Activated CD8-positive, alpha-beta memory T cell treated with anti-CD3 and anti-CD28 coated beads, Interleukin-2, amount 50 U/mL, for 48 hours (primary cell): ENCODE results near the gene ANKS6.

Source experiments
- DNase-seq: peaks from one replicate; pipeline ENCODE4 v3.0.0-alpha.2; 2020

The ANKS6 gene

DNA sequence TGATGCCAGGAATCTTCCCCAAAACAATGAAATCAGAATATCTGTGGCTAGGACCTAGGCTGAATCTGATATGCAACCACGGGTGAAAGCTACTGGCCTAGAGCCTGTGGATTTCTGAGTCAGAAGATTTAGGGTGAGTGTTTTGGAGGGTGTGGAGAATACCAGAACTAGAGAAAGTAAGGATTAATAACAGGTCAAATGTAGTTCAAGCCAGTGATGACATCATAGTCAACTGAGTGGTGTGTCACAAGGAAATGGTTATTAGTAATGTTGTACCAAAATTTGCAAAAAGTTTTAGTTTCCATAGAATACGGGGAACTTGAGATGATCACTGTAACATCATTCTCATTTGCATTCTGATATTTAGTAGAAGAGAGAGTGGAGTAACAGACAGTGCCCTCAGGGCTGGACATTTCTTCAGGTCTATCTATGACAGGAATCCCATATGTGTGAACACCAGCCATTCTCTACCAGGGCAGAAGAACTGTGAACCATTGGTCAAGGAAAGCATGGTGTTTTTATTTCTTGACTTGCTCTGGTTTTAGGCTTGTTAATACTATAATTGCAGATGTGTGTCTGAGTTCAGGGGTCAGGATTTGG lies 14.8 kb upstream of the ANKS6 start:
- no peak for DNase-seq

DNA sequence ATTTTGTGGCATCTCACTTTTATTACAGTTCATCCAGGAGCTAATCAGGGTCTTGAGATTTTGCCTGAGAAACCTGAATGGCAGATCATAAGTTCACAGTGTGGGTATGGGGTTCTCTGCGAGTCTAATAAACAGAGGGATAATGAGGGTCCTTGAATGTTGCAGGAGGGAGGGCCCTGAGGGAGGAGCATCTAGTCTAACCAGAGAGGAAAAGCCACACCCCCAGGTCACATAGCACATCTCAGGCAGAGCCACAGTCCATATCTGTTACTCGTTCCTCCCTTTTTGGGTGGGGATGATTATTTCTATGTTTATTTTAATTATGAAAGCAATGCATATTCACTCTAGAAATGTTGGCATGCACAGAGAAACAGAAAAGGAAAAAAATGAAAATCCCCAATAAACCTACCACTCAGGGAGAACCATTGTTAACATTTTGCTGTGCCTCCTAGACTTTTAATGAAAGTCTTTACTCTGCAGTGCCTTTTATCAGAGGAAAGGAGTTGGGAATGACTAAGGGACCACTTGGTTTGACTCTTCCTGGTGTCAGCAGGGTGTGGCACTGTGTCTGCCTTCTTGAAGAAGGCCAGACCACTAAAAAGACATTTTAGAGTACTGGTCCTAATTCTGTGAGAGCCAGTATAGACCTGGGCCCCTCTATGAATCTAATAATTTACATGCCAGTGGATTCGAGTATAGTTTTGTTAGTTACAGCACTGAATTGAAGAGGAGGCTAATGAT lies 13.9 kb upstream of the ANKS6 start:
- no peak for DNase-seq

DNA sequence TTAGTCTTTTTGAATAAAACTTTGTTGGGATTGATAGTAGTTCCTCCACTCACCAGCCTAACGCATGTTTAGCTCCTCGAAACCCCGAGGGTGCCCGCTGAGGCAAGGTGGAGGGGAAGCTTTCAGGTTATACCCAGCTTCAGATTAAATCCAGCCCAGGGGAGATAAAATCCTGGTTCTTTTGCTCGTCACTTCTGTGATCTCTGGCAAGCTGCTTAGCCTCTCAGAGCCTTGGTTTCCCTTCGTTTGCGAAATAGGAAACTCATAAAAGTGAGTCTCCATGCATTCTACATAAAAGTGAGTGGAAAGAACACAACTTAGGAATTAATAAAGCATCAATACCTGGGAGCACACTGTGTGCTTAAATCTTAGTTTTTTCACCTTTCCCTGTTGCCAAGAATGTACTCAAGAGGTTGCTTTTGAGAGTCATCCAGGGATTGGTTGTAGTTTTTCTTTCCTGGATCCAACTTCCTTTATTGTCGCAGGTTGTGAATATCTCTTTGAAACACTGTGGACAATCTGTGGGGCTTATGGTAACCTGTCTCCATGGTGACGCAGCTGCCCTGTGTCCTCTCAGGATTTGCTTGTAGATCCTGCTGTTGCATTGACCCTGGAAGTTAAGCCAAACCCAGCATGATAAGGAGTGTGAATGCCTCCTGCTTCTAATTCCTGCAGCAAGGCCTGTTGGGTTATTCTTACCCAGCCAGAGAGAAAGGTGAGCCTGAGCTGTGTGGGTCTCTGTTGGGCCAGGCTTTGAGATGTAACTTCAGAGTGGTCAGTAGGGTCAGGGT lies 13.2 kb upstream of the ANKS6 start:
- DNase-seq = no peak

DNA sequence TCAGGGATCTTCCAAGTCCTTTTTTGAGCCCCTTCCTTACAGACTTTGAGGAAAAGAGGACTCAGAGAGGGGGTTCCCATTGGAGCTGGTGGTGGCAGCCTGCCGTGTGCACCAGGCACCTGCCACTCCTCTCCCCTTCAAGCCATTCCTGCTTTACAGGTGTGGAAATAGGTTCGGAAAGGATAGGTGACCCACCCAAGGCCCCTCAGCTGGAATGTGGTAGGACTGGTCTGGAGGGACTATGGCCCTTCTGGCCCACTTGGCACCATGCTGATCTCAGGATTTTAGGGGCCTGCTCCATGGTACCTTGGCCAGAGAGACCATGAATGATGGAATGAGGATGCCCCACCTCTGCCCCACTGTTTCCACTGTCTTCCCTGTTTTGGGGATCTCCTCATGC lies 12.5 kb upstream of the ANKS6 start:
- DNase-seq = no peak

DNA sequence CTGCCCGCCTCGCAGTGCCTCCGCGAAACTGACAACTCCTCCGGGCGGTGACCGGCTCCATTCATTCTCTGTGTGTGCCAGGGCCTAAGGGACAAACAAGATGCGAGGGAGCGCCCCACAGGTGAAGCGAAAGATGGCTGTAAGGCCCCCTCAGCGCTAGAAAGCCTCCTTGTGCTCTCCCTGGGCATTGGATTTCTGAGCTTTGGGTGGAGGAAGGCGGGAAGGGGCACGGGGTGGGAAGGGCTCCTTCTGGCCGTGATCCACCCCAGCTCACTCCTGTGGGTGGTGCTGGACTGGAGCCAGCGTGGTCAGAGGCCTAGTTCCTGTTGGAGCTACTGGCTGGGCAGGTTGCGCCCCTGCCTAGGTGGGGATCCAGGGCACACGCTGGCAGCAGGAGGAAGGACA lies 12.1 kb upstream of the ANKS6 start:
- DNase-seq = no peak

DNA sequence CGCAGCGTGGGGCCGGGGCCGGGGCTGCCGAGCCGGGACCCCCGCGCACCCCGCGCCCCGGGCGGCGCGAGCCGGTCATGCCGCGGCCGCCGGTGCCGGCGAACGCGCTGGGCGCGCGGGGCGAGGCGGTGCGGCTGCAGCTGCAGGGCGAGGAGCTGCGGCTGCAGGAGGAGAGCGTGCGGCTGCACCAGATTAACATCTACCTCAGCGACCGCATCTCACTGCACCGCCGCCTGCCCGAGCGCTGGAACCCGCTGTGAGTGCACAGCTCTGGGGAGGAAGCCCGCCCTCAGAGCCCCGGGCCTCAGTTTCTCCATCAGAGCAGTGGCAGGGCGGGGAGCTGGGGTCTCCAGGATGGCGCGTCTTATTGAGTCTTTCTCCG lies 11.4 kb upstream of the ANKS6 start:
- no peak for DNase-seq

DNA sequence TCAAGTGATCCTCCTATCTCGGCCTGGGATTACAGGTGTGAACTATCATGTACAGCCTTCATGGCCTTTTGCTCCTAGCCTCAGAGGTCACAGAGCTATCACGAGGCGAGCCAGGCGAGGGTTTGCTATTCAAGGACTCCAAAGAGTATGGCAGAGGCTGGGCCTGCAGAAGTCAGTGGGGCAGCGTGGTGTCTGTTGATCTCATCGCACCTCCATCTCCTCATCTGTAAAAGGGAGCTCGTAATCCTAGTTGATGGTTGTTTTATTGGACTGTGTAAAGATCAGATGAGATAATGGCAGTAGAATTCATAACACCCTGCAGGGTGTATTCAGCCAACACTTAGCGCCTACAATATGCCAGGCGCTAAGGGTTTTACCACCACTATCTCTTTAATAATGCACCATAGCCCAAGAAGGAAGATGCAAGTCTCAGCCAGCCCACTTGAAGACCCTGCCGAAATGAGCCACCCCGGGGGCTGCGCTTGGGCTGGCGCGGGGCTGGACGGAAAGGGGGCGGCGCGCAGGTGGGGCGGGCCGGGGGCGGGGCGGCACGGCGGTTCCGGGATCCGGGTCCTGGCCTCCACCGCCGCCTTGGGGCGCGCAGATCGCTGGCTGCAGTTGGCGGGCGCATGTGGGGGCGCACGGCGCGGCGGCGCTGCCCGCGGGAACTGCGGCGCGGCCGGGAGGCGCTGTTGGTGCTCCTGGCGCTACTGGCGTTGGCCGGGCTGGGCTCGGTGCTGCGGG lies 10.9 kb upstream of the ANKS6 start, which contains the start of gene GALNT12:
Gene GALNT12, plus strand, starts transcription at position 601 of the 744 bp plus-strand sequence. Its CDS starts 29 bp downstream, at position 630.
- peak; percentile 78 for DNase-seq

DNA sequence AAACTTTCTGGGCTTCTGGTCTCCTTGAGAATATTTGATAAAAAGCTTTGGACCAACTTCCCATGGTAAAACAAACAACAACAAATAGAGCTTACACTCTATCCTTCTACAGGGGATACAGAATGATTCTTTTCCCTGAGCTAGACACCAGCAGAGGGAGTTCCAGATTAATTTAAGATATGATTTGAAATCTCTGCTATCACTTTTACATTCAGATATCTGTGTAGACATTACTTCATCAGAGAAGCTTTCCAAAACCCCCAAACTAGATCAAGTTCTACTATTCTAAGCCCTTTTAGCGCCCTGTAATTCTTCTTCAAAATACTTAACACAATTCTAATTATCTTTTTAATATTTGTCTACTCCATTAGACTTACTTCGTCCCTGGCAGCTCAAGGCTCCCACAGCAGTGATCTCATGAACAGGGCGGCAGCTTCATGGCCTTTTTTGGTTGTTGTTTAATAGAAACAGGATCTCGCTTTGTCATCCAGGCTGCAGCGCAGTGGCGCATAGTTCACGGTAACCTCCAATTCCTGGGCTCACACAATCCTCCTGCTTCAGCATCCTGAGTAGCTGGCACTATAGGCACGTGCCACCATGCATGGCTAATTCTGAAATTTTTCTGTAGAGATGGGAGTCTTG lies 10.2 kb upstream of the ANKS6 start:
- no peak for DNase-seq

DNA sequence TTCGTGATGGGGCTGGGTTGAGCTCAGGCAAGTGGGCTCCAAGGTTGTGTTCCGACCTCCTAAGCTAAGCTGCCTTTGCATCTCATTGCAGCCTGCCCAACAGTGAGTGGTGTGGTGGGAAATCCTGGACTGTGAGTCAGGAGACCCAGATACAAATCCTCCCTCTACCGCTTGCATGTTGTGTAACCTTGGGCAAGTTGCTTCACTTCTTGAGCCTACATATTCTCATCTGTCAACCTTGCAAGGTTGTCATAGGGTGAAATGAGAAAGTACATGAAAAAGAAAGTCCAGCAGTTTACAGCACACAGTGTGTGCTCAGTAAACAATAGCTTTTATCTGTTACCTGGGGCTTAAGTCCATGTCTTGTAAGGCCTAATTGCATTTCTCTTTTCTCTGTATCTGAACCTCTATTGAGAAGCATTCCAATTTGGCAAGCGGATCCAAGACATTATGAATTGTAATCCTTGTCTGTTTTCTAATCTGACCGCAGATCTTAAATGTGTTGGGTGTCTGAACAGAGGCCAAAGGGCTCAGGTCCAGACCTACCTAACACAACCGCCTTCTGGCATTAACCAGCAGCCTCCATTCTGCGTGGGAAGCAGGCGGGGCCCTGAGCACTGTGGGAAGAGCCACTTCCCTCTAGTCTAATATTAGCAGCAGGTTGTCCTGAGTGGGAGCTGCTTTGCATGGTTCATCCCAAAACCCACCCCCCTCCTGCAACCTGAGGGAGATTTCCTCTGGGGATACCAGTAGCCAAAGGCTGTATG lies 9.3 kb upstream of the ANKS6 start:
- DNase-seq = no peak

DNA sequence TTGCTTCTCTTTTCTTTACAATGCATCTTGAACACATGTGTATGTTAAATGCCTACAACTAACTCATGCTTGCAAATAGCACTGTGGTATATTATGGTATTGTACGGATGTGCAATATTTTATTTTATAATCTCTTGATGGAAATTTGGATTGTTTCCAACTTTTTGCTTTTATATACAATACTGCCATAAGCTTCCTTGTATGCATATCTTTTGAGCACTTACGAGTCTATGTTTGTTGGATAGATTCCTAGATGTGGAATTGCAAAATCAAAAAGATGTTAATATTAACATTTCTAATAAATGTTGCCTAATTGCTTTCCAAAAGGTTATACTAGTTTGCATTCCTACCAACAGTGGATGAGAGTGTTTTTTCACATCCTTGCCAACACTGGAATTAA lies 7.7 kb upstream of the ANKS6 start:
- DNase-seq = no peak

DNA sequence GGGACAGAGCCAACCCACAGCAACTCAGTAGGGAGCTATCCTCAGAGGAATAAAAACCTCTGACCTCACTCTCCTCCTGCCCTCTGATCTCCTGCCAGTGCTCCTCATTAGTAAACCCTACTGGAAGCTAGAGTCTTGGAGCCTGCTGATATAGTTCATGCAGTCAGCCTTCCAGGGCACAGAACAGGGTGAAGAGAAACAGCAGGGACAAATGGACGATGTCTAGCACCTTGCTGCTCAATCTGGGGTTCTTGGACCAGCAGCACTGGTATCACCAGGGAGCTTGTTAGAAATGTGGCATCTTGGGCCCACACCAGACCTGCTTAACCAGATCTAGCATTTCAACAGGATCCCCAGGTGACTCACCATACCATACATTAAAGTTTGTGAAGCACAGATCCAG lies 5.6 kb upstream of the ANKS6 start:
- DNase-seq = peak; percentile 22

DNA sequence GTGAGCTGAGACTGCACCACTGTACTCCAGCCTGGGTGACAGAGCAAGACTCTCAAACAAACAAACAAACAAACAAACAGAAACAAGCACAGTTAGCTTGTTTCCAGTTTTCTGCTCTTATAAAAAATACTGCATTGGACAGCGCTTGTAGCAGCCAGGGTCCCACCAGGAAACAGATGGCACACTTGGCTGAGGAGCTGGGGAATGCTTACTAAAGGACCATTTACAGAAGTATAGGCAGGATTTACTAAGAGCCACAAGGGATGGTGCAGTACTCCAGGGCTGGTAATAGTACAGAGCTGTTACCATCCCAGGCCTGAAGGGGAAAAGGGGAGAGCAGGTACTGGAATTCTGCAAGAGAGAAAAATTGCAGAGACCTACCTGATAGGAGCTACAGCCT lies 5.2 kb upstream of the ANKS6 start:
- DNase-seq = no peak

DNA sequence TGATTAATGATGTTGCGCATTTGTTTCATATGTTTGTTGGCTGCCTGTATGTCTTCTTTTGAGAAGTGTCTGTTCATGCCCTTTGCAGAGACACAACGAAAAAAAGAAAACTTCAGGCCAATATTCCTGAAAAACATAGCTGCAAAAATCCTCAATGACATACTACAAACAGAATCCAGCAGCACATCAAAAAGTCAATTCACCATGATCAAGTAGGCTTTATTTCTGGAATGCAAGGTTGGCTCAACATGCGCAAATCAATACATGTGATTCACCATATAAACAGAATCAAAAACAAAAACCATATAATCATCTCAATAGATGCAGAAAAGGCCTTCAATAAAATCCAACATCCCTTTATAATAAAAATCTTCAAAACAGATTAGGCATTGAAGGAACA lies 1.9 kb upstream of the ANKS6 start:
- DNase-seq = no peak

DNA sequence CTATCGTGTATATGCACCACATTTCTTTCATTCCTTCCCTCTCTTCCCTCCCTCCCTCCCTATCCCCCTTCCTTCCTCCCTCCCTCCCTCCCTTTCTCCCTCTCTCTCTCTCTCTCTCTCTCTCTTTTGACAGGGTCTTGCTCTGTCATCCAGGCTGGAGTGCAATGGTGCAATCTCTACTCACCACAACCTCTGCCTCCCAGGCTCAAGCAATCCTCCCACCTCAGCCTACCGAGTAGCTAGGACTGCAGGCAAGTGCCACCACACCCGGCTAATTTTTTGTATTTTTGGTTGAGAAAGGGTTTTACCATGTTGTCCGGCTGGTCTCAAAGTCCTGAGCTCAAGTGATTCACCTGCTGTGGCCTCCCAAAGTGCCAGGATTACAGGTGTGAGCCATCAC lies 1.1 kb upstream of the ANKS6 start:
- no peak for DNase-seq

DNA sequence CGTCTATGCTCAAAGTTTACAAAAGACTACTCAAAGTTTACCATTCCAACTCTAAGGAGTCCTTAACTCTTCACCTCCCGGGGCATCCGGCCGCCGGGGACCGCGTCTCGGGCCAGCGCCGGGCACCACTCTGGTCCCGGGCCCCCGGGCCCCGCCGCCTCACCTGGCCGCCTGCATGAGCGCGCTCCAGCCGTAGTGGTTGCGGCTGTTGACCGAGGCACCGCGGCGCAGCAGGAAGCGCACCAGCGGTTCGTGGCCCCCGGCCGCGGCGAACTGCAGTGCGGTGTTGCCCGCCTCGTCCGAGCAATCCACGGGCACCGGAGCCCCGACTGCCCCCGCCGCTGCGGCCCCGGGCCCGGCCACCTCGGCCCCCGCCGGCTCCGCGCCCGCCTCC lies 388 bp downstream of the ANKS6 start:
- DNase-seq = peak; percentile 67

DNA sequence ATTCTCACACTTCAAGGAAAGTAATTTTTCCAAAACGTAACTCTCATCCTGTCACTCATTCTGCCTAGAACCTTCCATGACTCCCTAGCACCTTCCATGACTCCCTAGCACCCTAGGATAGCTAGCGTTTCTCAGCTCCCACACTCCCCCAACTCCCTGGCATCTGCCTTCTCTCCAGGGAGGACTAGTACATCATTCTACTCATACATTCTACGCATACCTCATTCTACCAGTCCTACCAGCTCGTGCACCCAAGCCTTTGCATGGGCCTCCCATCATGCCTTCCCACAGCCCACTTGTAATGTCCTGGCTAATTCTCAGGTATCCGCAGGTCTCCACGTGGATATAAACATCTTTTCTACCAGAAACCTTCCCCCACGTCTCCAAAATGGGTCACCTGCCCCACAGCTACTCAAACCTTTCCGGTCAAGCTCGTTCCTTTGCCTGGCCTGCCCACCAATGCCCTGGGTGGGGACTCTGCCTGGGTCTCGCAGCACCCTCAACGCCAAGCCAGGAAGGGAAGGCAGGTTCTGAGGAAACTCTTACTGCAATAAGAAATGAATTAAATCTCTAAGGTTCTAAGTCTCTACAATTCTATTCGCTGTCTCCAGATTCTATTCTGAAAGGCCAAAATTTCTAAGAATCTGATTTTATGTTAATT lies 930 bp downstream of the ANKS6 start:
- DNase-seq = peak; percentile 52

DNA sequence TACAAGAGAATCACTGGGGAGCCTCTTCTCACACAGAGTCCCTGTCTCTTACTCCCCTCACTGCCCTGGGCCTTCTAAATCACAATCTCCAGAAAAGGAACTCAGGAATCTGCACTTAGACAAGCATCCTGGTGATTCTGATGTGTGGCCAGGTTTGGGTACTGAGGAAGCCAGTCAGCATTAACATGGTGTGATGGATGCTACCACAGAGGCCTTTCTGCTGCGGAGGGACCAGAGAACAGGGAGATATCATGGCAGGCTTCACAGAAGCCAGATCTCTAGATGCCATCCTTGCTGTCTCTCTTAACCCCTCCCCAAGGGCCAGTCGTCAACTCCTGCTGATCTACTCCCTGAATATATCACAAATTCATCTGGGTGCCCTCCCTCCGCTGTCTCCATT lies 1.6 kb downstream of the ANKS6 start:
- DNase-seq = peak; percentile 46

DNA sequence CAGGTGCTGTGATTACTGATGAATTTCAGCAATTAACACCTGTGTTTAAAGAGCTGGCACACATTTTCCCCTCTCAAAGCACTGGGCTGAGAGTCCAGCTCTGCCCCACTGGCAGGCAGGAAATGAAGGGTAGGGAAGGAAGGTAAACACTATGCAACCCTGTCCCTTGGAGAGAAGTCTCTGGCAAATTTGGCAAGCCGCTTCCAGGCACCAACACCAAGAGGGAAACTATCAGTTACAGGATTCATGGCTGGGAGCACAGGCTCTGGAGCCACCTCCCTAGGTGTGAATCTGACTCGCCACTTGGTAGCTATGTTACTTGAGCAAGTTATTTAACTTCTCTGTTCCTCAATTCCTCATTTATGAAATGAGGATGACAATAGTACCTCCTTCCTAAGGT lies 3.3 kb downstream of the ANKS6 start:
- peak; percentile 23 for DNase-seq

DNA sequence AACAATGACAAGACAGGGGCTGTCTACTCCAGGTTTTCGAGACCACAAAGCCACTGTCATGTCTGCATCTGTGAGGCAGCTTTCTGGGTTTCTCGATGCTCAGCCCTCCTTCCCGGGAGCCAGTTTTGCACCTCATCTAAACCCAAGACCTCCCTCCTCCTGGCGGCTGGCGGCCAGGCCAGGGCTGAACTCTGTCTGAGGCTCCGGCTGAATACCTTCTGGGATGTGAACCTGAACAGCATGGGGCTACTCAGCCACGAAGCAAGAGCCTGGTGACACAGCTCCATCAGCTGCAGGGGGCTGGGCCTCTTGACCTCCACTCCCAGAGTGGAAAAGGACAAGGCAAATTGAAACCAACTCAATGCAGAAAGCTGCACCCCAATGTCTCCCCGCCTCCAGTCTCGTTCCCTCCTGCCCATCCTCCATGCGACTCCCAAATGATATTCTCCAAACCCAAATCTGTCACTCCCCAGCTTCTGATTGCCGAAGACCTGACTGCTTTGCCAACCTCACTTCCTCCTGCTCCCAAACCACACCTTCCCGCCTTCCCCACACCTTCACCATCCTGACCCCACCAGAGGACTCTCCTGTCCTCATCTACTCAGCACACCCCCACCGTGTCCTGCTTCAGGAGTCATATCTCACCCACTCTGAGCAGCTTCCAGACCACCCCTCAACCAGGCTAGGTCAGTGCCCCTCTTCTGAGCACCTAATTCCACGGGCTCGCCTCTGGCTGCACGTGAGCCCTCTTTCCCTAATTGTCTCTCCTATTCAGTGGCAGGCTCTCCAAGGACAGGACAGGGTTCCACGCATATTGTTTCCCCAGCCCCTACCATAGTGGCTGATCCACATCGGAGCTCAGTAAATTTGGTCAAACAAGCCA lies 4.5 kb downstream of the ANKS6 start:
- peak; percentile 46 for DNase-seq

DNA sequence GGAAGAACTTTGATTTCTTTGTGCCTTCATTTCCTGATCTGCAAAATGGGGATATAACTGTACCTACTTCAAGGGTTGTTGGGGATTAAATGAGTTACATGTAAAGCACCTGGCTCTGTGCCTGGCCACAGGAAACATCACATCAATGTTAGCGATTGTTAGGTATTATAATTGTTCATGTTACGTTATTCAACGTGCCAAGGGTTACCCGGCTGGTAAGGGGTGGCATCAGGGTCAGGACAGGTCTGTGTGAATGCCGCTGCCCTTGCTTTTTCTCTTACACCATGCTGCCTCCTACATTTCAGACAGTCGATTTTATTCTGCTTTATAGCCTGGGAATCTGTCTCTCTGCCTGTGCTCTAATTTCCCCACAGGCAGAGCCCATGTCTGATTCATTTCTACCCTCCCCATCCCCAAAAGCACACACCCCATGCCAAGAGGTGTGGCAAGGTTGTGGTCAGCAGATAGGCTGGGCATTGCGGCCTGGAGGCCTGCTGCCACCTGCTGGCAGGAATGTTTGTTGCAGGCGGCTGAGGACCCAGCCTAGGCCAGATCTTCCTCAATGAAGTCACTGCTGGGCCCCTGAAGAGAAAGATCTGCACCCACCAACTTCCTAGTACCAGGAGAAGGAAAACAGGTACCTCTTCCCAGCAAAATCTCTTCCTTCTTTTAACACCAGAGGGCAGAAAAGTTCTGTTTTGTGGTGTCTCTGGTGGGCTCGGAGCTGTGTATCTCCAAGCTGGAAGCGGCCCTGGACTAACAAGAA lies 5.3 kb downstream of the ANKS6 start:
- peak; percentile 89 for DNase-seq
